HFFc6 (cell line): ENCODE results near the gene GLRA1. TPM values are rescaled to one million over a fixed set of nuclear protein-coding genes. Genes with fewer than 3 reads are reported as not detected.
"Not testable (repeated sequence)": the region's sequence is repeated elsewhere in the genome, so short reads cannot be mapped to it uniquely, and the experiment has no call there.

Experiments
- DNase-seq: peaks from one replicate; pipeline ENCODE4 v3.0.0-alpha.2; 2018
- H3K27ac Mint-ChIP-seq: 2 replicates; pipeline ENCODE4 v1.8.0; 2020; ENCODE audit warnings: mild to moderate bottlenecking, mixed read lengths
- H3K27me3 Mint-ChIP-seq: 2 replicates; pipeline ENCODE4 v1.8.0; 2021; ENCODE audit warnings: mild to moderate bottlenecking, moderate library complexity, mixed read lengths; ENCODE audit not compliant: insufficient read depth
- H3K36me3 Mint-ChIP-seq: 2 replicates; pipeline ENCODE4 v1.8.0; 2021; ENCODE audit warnings: low read depth, mixed read lengths
- H3K4me1 Mint-ChIP-seq: 2 replicates; pipeline ENCODE4 v1.8.0; 2020; ENCODE audit warnings: low read depth, mixed read lengths
- H3K4me3 Mint-ChIP-seq: 2 replicates; pipeline ENCODE4 v1.8.0; 2020; ENCODE audit warnings: mild to moderate bottlenecking, moderate library complexity, mixed read lengths
- H3K9me3 Mint-ChIP-seq: 2 replicates; pipeline ENCODE4 v1.8.0; 2020; ENCODE audit warnings: mild to moderate bottlenecking, mixed read lengths
- CTCF ChIP-seq: fragments of 200-600 bp; sonication (generic); IDR thresholded peaks from 2 replicates; pipeline ENCODE4 v1.5.0; 2021; ENCODE audit warnings: antibody characterized with exemption, mild to moderate bottlenecking
- total RNA-seq, 6 experiments: library from RNA; stranded (reverse); fragmentation: NEBNext Ultra II Directional; extraction: Animal tissue kit (Norgen Biotek cat#: 25700); gene quantifications; 2 replicates in 1 of 6; 3 replicates in 5 of 6; pipeline ENCODE4 v1.2.3, GENCODE V29; 2021

The GLRA1 gene
- total RNA-seq, 6 experiments from 2014 or later = not detected

- no peak for TF ChIP-seq CTCF
- Mint-ChIP-seq H3K27ac (no peak overlapping the region), H3K4me1 (peaks cover 18% of the 10 kb centered on the region), H3K27me3 (no peaks in the 10 kb centered on the region; the same call in 1 of the 2 replicates), H3K36me3 (peaks cover 56% of the 10 kb centered on the region), H3K9me3 (no peaks in the 10 kb centered on the region), H3K4me3 (no peak overlapping the region)
- DNase-seq = no peak
Measured at GRCh38 chr5:151793358-151793757, 131.3 kb downstream of the GLRA1 start.

- no peaks in the 10 kb centered on the region for H3K27me3 Mint-ChIP-seq
- H3K36me3 Mint-ChIP-seq = peaks cover 36% of the 10 kb centered on the region
- H3K9me3 Mint-ChIP-seq = no peaks in the 10 kb centered on the region
- TF ChIP-seq CTCF = no peak
- H3K4me1 Mint-ChIP-seq = peaks cover 24% of the 10 kb centered on the region
- no peak for DNase-seq
- H3K4me3 Mint-ChIP-seq = no peak overlapping the region
- H3K27ac Mint-ChIP-seq = no peak overlapping the region
Measured at GRCh38 chr5:151787817-151788216, 136.8 kb downstream of the GLRA1 start.

GRCh38 chr5:151786468-151786867 lies 138.2 kb downstream of the GLRA1 start:
- Mint-ChIP-seq H3K4me3 (no peak overlapping the region), H3K36me3 (peaks cover 28% of the 10 kb centered on the region), H3K27ac (no peak overlapping the region), H3K4me1 (peaks cover 38% of the 10 kb centered on the region), H3K27me3 (no peaks in the 10 kb centered on the region), H3K9me3 (no peaks in the 10 kb centered on the region)
- no peak for TF ChIP-seq CTCF
- DNase-seq = no peak

GRCh38 chr5:151784141-151784540 lies 140.5 kb downstream of the GLRA1 start:
- H3K36me3 Mint-ChIP-seq = peaks cover 9% of the 10 kb centered on the region
- H3K27me3 Mint-ChIP-seq = no peaks in the 10 kb centered on the region
- H3K4me3 Mint-ChIP-seq = no peak overlapping the region
- no peak for TF ChIP-seq CTCF
- H3K9me3 Mint-ChIP-seq = no peaks in the 10 kb centered on the region
- no peak overlapping the region for H3K27ac Mint-ChIP-seq
- no peak for DNase-seq
- H3K4me1 Mint-ChIP-seq = peaks cover 58% of the 10 kb centered on the region

- H3K9me3 Mint-ChIP-seq, H3K27me3 Mint-ChIP-seq, DNase-seq, H3K4me3 Mint-ChIP-seq, H3K27ac Mint-ChIP-seq: not testable (repeated sequence)
- H3K36me3 Mint-ChIP-seq = peaks cover 10% of the 10 kb centered on the region
- H3K4me1 Mint-ChIP-seq = peaks cover 62% of the 10 kb centered on the region
Measured at GRCh38 chr5:151783664-151784063, 141.0 kb downstream of the GLRA1 start.

- Mint-ChIP-seq H3K9me3 (no peaks in the 10 kb centered on the region), H3K27me3 (no peaks in the 10 kb centered on the region; the same call in 1 of the 2 replicates), H3K27ac (peak overlapping the region; percentile 25; the same call in 1 of the 2 replicates), H3K4me1 (peaks cover 78% of the 10 kb centered on the region), H3K4me3 (no peak overlapping the region), H3K36me3 (peaks cover 16% of the 10 kb centered on the region)
- no peak for TF ChIP-seq CTCF
- no peak for DNase-seq
Measured at GRCh38 chr5:151781201-151781600, 143.4 kb downstream of the GLRA1 start.
